Thyroid gland (tissue), 4 donors: ENCODE measurements around the gene RPL10L. TPM values are rescaled to one million over a fixed set of nuclear protein-coding genes. Genes with fewer than 3 reads are reported as not detected.

Source experiments
- DNase-seq, 2 donors: peaks; one replicate each; pipeline ENCODE4 v3.0.0-alpha.2; 2019
- H3K27ac ChIP-seq, 3 donors: fragments of 200-600 bp; sonication (generic); 1 replicate in 2 of 3; 2 replicates in 1 of 3; pipeline ENCODE4 v1.5.1; 2016 to 2019; ENCODE audit warnings: mild to moderate bottlenecking in 1 of 3, moderate library complexity in 1 of 3
- H3K27me3 ChIP-seq: fragments of 200-600 bp; sonication (generic); one replicate; pipeline ENCODE4 v1.5.1; 2019
- H3K36me3 ChIP-seq, 2 donors: fragments of 200-600 bp; sonication (generic); one replicate each; pipeline ENCODE4 v1.5.1; 2016 to 2019
- H3K4me1 ChIP-seq, 2 donors: fragments of 200-600 bp; sonication (generic); one replicate each; pipeline ENCODE4 v1.5.1; 2017 to 2019
- H3K4me3 ChIP-seq, 3 donors: fragments of 200-600 bp; sonication (generic); replicated peaks in 1 of 3; 1 replicate in 2 of 3; 2 replicates in 1 of 3; pipeline ENCODE4 v1.5.1; 2016; ENCODE audit warnings: mild to moderate bottlenecking in 1 of 3
- H3K9me3 ChIP-seq: fragments of 200-600 bp; sonication (generic); one replicate; pipeline ENCODE4 v1.5.1; 2017
- POLR2A ChIP-seq, 2 donors: fragments of 450-650 bp; IDR thresholded peaks; one replicate each; pipeline ENCODE4 v1.6.1; 2017; ENCODE audit warnings: antibody characterized with exemption in 2 of 2, mild to moderate bottlenecking in 2 of 2, moderate library complexity in 1 of 2
- WGBS, 2 donors: methylation state at CpG; one replicate each; pipeline ENCODE4 v1.1.5; 2017; 5-methylcytosine and 5-hydroxymethylcytosine counted together
- intact Hi-C: fragments of 100-400 bp; cut with DNase I; formaldehyde crosslinking; loops from one replicate; pipeline ENCODE4 v1.15.1; 2023
- total RNA-seq, 4 donors: library from RNA; depleted of rRNA; stranded (reverse); fragments of >200 nt; gene quantifications; one replicate each; pipeline ENCODE4 v1.2.3, GENCODE V29; 2016
- TF ChIP-seq, protein P1 (sequence below), 6 experiments: fragments of 200-600 bp in 3 of 6; fragments of 450-650 bp in 3 of 6; sonication (generic) in 3 of 6; IDR thresholded peaks; one replicate each; pipeline ENCODE4 v1.5.1; 2016 to 2019; ENCODE audit warnings: antibody characterized with exemption in 6 of 6, mild to moderate bottlenecking in 2 of 6, inconsistent platforms in 1 of 6, moderate library complexity in 1 of 6

The RPL10L gene
- total RNA-seq, 4 donors from 2014 or later = not detected

DNA sequence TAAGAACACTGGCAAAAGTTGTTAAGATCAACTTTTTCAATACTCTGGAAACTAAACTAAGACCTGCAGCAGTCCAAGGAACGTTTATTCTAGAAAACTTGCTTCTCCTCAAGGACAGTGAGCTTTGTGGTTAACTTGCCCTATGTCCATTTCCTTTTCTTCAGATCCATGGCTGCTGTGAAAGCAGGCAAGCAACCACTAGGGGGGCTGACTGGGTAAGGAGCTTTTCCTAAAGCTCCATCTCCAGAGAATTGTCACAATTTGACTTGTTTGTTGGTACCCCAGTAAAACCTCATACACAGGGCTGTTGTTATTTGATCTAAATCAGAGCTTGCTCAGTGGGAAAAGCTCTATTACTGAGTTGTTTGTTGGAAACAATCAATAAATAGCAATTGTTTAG is 10.1 kb upstream of the RPL10L start:
- no peaks in the 10 kb centered on the region for H3K9me3 ChIP-seq
- H3K36me3 ChIP-seq = no peaks in the 10 kb centered on the region
- no peak for DNase-seq
- no peaks in the 10 kb centered on the region for H3K4me1 ChIP-seq
- no peak overlapping the region for H3K27ac ChIP-seq
- H3K27me3 ChIP-seq = no peaks in the 10 kb centered on the region
- intact Hi-C loops = no loop called here
- H3K4me3 ChIP-seq = no peak overlapping the region
- WGBS, 2 donors = 13 to 42% methylated on average over 1 of the region's 1 CpG
- TF ChIP-seq, protein P1, sequence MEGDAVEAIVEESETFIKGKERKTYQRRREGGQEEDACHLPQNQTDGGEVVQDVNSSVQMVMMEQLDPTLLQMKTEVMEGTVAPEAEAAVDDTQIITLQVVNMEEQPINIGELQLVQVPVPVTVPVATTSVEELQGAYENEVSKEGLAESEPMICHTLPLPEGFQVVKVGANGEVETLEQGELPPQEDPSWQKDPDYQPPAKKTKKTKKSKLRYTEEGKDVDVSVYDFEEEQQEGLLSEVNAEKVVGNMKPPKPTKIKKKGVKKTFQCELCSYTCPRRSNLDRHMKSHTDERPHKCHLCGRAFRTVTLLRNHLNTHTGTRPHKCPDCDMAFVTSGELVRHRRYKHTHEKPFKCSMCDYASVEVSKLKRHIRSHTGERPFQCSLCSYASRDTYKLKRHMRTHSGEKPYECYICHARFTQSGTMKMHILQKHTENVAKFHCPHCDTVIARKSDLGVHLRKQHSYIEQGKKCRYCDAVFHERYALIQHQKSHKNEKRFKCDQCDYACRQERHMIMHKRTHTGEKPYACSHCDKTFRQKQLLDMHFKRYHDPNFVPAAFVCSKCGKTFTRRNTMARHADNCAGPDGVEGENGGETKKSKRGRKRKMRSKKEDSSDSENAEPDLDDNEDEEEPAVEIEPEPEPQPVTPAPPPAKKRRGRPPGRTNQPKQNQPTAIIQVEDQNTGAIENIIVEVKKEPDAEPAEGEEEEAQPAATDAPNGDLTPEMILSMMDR (IDR thresholded peaks at IDR 0.05) = no peak
- TF ChIP-seq POLR2A (IDR thresholded peaks at IDR 0.05) = no peak

DNA sequence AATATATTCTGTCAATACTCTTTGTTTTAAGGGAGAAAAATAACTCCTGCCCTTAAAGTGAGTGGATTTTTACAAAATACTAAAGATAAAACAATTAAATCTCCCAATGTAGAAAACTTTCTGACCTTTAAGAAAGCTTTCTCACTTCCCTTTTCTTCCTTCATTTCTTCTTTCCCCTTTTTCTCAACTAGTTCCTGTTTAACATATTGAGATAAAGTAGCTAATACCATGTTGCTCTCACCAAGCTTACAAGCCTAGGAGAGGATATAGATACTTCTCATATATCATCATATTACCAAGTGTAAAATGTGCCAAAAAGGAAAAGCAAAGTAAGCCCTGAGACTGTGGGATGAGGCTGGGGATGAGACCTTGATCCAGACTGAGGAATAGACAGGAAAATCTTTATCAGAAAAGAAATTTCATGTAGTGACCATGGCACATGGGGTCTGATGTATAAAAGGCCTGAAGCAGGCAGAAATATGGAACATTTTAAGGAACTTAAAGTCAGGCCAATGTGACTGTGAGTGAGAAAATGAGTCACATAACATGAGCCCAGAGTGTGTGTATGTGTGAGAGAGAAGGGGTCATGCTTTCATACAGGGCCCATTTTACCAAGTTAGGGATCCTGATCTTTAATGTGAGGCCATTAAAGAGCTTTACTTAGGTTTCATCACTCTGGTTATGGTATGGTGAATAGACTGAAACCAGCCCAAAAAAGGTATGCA is 1.6 kb upstream of the RPL10L start:
- DNase-seq = no peak
- no peaks in the 10 kb centered on the region for H3K9me3 ChIP-seq
- no peak overlapping the region for H3K4me3 ChIP-seq
- no peak overlapping the region for H3K27ac ChIP-seq
- TF ChIP-seq, protein P1 (IDR thresholded peaks at IDR 0.05) = no peak
- H3K4me1 ChIP-seq = no peaks in the 10 kb centered on the region
- H3K36me3 ChIP-seq = no peaks in the 10 kb centered on the region
- intact Hi-C loops = no loop called here
- no peaks in the 10 kb centered on the region for H3K27me3 ChIP-seq

DNA sequence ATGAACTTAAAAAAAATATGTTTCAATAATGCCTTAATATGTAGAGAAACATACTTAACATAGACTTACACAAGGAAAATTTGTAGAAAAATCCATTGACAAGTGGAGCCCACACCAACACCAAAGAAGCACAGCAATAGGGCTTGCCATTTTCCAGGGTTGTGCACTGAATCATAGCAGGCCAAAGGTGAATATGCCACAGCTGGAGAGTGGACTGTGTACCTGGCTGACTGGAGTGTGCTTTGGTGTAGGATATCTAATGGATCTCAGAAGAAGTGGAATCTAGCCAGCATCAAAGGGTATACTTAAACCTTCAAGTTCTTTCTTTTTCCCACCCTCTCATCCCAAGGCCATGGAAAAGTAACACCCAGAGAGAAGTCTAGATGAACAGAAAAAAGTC is 4.8 kb downstream of the RPL10L start:
- no peak for TF ChIP-seq POLR2A (IDR thresholded peaks at IDR 0.05)
- TF ChIP-seq, protein P1 (IDR thresholded peaks at IDR 0.05) = no peak
- no peak overlapping the region for H3K4me3 ChIP-seq
- H3K4me1 ChIP-seq = no peaks in the 10 kb centered on the region
- no peak for DNase-seq
- no peak overlapping the region for H3K27ac ChIP-seq
- no peaks in the 10 kb centered on the region for H3K27me3 ChIP-seq
- H3K9me3 ChIP-seq = no peaks in the 10 kb centered on the region
- H3K36me3 ChIP-seq = no peaks in the 10 kb centered on the region
- intact Hi-C loops = no loop called here

DNA sequence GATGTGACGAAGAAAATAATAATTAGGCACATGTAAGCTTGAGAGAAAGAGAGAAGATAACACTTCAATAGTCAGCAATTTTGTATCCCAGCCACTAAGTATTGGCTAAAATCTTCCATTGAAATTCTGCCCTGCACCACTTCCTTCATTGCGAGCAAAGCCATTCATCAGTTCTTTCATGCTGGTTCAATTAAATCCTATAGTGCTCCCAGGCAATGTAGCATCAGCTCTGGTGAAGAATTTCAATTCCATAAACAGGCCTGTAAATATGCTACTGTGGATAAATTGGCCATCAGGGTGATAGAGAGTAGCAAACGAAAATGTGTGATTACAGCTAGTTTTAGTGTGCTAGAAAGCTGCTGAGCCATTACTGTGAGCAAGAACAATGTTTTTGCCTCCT is 24.7 kb downstream of the RPL10L start:
- TF ChIP-seq, protein P1 (IDR thresholded peaks at IDR 0.05) = no peak
- TF ChIP-seq POLR2A (IDR thresholded peaks at IDR 0.05) = no peak
- no peak for DNase-seq
- no peaks in the 10 kb centered on the region for H3K4me1 ChIP-seq
- H3K27me3 ChIP-seq = no peaks in the 10 kb centered on the region
- H3K36me3 ChIP-seq = no peaks in the 10 kb centered on the region
- WGBS, 2 donors = 68 to 71% methylated on average over 3 of the region's 3 CpGs
- intact Hi-C loops = no loop called here
- no peaks in the 10 kb centered on the region for H3K9me3 ChIP-seq
- H3K4me3 ChIP-seq = no peak overlapping the region
- H3K27ac ChIP-seq = no peak overlapping the region
